Measurements from ENCODE around the gene RBM10.

GRCh38 chrX:47235691-47236103 lies 90.7 kb downstream of the RBM10 start:
- no peak for TF ChIP-seq EZH2 (IDR thresholded peaks at IDR 0.05; ENCODE audit: insufficient read depth, low read length)
- no peak for TF ChIP-seq CTCF (IDR thresholded peaks at IDR 0.05; ENCODE audit: insufficient read depth, low read depth, low read length)

Data from astrocyte (in vitro differentiated cells and primary cell).